Activated CD8-positive, alpha-beta T cell treated with anti-CD3 and anti-CD28 coated beads for 36 hours (primary cell): ENCODE data around the gene KCTD5. TPM values are rescaled to one million over a fixed set of nuclear protein-coding genes. Genes with fewer than 3 reads are reported as not detected.

Source experiments
- ATAC-seq: fragments of 200-7000 bp; cut with Tn5 transposase; one replicate; pipeline ENCODE4 v1.10.0; 2021; ENCODE audit warnings: mild to moderate bottlenecking, moderate library complexity
- CTCF ChIA-PET: fragments of 350-600 bp; sonication (Branson Sonifier 250); formaldehyde crosslinking; loops from one replicate; lab custom pipeline; 2021; ENCODE audit warnings: antibody characterized with exemption; lab: Charles Lee
- POLR2A ChIA-PET: fragments of 350-600 bp; sonication (Branson Sonifier 250); formaldehyde crosslinking; loops from one replicate; lab custom pipeline; 2021; ENCODE audit warnings: antibody characterized with exemption; lab: Charles Lee
- DNase-seq: peaks from one replicate; pipeline ENCODE4 v3.0.0-alpha.2; 2020
- H3K27ac Mint-ChIP-seq: one replicate; pipeline ENCODE4 v1.8.0; 2021; ENCODE audit warnings: mild to moderate bottlenecking, mixed read lengths
- H3K27me3 Mint-ChIP-seq: one replicate; pipeline ENCODE4 v1.8.0; 2021; ENCODE audit warnings: mixed read lengths
- H3K36me3 Mint-ChIP-seq: one replicate; pipeline ENCODE4 v1.8.0; 2021; ENCODE audit warnings: low read depth, mixed read lengths
- H3K4me1 Mint-ChIP-seq: one replicate; pipeline ENCODE4 v1.8.0; 2021; ENCODE audit warnings: low read depth, mixed read lengths
- H3K4me3 Mint-ChIP-seq: one replicate; pipeline ENCODE4 v1.8.0; 2021; ENCODE audit warnings: mild to moderate bottlenecking, moderate library complexity, mixed read lengths
- H3K9me3 Mint-ChIP-seq: one replicate; pipeline ENCODE4 v1.8.0; 2021; ENCODE audit warnings: mixed read lengths
- intact Hi-C: fragments of 100-400 bp; cut with micrococcal nuclease; formaldehyde crosslinking; loops from one replicate; pipeline ENCODE4 v1.10.0; 2022
- total RNA-seq, 2 experiments: library from RNA; stranded (reverse); gene quantifications; one replicate each; pipeline ENCODE4 v1.2.3, GENCODE V29; 2021
- TF ChIP-seq, protein P1 (sequence below): fragments of 200-600 bp; IDR thresholded peaks from one replicate; pipeline ENCODE4 v1.8.0; 2022; ENCODE audit warnings: antibody characterized with exemption, mild to moderate bottlenecking

KCTD5 gene
- total RNA-seq, 2 experiments from 2014 or later = 26.0 to 27.3 TPM

DNA sequence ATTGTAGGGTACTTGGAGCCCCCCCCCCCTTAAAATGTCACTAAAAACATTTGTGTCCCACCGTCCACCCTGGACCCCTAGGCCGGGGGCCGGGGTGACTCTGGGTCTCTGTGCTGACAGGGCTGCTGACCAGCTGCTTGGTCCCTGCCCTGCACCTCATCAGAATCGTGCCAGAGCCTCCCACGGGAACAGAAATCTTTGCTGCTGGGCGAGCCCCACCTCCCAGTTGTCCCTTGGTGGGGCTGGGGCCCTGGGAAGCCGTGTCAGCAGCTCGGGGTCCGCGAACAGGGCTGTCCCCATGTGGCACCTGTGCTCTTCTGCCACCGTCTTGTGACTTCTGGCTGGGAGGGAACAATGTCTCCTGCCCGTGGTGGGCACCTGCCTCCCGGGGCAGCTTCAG lies 18.5 kb downstream of the KCTD5 start:
- TF ChIP-seq, protein P1, sequence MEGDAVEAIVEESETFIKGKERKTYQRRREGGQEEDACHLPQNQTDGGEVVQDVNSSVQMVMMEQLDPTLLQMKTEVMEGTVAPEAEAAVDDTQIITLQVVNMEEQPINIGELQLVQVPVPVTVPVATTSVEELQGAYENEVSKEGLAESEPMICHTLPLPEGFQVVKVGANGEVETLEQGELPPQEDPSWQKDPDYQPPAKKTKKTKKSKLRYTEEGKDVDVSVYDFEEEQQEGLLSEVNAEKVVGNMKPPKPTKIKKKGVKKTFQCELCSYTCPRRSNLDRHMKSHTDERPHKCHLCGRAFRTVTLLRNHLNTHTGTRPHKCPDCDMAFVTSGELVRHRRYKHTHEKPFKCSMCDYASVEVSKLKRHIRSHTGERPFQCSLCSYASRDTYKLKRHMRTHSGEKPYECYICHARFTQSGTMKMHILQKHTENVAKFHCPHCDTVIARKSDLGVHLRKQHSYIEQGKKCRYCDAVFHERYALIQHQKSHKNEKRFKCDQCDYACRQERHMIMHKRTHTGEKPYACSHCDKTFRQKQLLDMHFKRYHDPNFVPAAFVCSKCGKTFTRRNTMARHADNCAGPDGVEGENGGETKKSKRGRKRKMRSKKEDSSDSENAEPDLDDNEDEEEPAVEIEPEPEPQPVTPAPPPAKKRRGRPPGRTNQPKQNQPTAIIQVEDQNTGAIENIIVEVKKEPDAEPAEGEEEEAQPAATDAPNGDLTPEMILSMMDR = no peak
- Mint-ChIP-seq H3K27me3 (no peaks in the 10 kb centered on the region), H3K27ac (no peak overlapping the region), H3K9me3 (no peaks in the 10 kb centered on the region), H3K4me3 (no peak overlapping the region), H3K36me3 (peaks cover 15% of the 10 kb centered on the region), H3K4me1 (no peaks in the 10 kb centered on the region)
- ATAC-seq (no peak), DNase-seq (no peak)
- POLR2A ChIA-PET = no interaction called here
- intact Hi-C loops = no loop called here
- CTCF ChIA-PET = no interaction called here

DNA sequence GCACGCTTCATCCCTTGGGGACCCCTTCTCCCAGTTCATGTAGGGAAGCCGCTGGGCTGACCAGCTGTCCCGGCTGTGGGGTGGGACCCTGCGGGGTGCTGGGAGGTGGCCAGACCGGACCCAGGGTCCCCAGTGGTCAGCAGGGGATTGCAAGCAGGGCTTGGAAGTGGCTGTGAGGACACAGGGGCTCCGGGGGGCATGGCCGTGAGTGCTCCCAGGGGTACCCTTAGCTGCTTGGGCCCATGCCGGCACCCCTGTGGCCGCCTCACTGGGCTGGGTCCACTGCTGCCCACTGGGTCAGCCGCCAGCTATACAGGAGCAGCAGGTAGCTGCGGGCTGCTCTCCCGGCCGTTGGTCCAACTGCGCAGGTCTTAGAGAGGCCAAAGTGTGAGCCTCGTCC lies 18.9 kb downstream of the KCTD5 start:
- ATAC-seq = no peak
- intact Hi-C loops = no loop called here
- no peak overlapping the region for H3K4me3 Mint-ChIP-seq
- POLR2A ChIA-PET = no interaction called here
- H3K27me3 Mint-ChIP-seq = no peaks in the 10 kb centered on the region
- no peaks in the 10 kb centered on the region for H3K4me1 Mint-ChIP-seq
- peaks cover 15% of the 10 kb centered on the region for H3K36me3 Mint-ChIP-seq
- H3K27ac Mint-ChIP-seq = no peak overlapping the region
- DNase-seq = no peak
- TF ChIP-seq, protein P1 = no peak
- no peaks in the 10 kb centered on the region for H3K9me3 Mint-ChIP-seq
- CTCF ChIA-PET = no interaction called here

DNA sequence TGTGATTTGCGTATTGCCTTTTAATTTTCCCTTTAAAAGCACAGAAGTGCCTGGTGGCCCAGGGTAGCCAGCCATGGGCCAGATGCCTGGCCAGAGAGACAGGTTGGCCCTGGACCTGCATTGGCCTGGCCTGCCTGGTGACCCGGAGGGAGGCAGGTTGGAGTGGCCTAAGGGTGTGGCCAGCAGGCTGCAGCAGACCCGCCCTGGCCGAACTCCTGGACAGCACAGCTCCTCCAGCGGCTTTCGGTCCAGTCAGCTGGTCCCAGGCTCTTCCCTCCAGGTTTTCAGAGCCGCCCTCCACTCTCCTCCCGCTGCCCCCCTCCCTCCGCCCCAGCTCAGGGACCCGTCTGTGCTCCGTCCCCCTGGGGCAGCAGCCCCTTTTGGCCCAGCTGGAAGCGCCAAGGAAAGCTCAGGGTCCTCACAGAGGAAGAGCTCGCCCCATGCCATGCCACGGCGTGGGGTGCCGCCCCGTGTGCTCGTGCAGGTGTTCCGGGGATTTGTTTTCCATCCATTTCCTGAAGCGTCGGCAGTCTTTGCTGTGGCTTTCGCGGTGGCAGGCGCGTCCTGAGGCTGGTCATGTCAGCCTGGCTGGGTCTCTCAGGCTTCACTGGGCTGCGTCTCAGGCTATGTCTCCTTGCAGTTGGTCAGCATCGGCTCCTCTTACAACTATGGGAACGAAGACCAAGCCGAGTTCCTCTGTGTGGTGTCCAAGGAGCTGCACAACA lies 19.6 kb downstream of the KCTD5 start:
- DNase-seq (no peak), ATAC-seq (no peak)
- ChIA-PET POLR2A (no interaction called here), CTCF (no interaction called here)
- intact Hi-C loops = no loop called here
- Mint-ChIP-seq H3K9me3 (no peaks in the 10 kb centered on the region), H3K36me3 (peaks cover 15% of the 10 kb centered on the region), H3K4me1 (no peaks in the 10 kb centered on the region), H3K27ac (no peak overlapping the region), H3K27me3 (no peaks in the 10 kb centered on the region), H3K4me3 (no peak overlapping the region)
- TF ChIP-seq, protein P1 = no peak

DNA sequence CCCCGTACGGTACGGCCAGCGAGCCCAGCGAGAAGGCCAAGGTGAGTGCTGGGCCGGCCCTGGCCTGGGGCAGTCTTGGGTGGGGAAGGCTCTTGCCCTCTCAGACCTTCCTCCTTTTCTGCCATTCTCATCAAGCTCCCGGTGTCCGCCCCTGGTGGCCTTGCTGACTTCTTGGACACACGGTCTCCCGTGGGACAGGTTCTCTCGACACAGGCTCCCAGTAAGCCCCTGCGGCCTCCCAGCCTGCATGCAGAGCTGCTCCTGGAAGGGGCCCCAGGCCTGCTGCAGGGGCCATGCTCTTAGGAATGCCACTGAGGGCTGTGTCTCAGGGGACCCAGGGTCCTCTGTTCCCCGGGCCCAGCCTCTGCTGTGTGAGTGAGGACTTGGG lies 20.1 kb downstream of the KCTD5 start:
- no peaks in the 10 kb centered on the region for H3K4me1 Mint-ChIP-seq
- H3K27ac Mint-ChIP-seq = no peak overlapping the region
- DNase-seq (no peak), ATAC-seq (no peak)
- peaks cover 13% of the 10 kb centered on the region for H3K36me3 Mint-ChIP-seq
- intact Hi-C loops = no loop called here
- CTCF ChIA-PET = no interaction called here
- H3K9me3 Mint-ChIP-seq = no peaks in the 10 kb centered on the region
- TF ChIP-seq, protein P1 = no peak
- POLR2A ChIA-PET = no interaction called here
- no peaks in the 10 kb centered on the region for H3K27me3 Mint-ChIP-seq
- H3K4me3 Mint-ChIP-seq = no peak overlapping the region

DNA sequence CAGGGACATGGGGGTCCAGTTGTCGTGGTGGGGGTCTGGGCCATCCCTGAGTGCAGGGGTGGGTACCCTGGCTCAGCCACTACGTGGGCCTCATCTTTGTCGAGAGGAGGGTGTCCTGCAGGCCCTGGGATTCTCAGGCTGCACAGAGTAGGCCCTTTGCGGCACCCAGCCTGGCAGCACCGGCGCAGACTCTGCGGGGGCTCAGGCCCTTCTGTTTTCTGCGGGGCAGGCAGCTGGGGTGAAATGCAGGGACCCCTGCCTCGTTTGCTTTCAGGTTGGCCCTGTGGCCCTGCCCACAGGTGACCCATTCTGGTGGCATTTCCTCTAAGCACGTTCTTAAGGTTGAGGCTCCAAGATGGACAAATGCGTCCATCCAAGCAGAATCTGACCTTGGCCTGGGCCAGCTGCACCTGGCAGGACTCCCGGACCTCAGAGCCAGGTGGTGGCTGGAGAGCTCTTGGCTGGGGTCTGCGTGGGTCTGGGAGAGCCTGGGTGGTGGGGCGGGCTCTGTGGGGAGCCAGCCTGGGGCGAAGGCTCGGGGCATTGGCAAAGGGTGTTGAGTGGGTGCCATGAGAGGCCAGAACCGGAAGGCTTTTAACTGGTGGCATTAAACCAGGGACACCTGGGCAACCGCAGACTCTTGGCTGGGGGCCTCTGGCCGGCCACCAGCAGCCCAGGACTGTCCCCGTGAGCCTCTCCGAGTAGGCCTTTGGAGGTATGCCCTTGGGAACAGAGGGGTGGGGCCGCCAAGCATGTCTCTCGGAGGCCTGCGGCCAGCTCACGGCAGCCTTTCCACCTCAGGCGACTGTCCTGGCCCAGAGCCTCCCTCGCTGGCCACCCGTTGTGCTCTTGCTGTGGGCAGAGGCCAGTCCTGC lies 20.8 kb downstream of the KCTD5 start:
- ChIA-PET POLR2A (no interaction called here), CTCF (no interaction called here)
- Mint-ChIP-seq H3K9me3 (no peaks in the 10 kb centered on the region), H3K4me3 (no peak overlapping the region), H3K4me1 (no peaks in the 10 kb centered on the region), H3K27me3 (no peaks in the 10 kb centered on the region), H3K27ac (no peak overlapping the region), H3K36me3 (peaks cover 9% of the 10 kb centered on the region)
- DNase-seq = no peak
- intact Hi-C loops = no loop called here
- TF ChIP-seq, protein P1 = no peak
- no peak for ATAC-seq
